Naive B cell (primary cell): Measurements from ENCODE around the gene NLN. TPM values are rescaled to one million over a fixed set of nuclear protein-coding genes. Genes with fewer than 3 reads are reported as not detected.
"Not testable (repeated sequence)": the region's sequence is repeated elsewhere in the genome, so short reads cannot be mapped to it uniquely, and the experiment has no call there.

Experiments used
- ATAC-seq, 2 donors: fragments of 150-1000 bp; cut with Tn5 transposase; 2 replicates each; pipeline ENCODE4 v1.10.0; 2021; ENCODE audit warnings: low read depth in 2 of 2, mild to moderate bottlenecking in 2 of 2, moderate library complexity in 2 of 2
- DNase-seq: peaks from one replicate; pipeline ENCODE4 v3.0.0; 2022
- H3K27ac Mint-ChIP-seq, 6 donors: one replicate each; pipeline ENCODE4 v1.8.0; 2020 to 2022; ENCODE audit warnings: mild to moderate bottlenecking in 6 of 6, mixed read lengths in 6 of 6, moderate library complexity in 5 of 6, inconsistent platforms in 2 of 6
- H3K27me3 Mint-ChIP-seq, 3 donors: one replicate each; pipeline ENCODE4 v1.8.0; 2021 to 2022; ENCODE audit warnings: mixed read lengths in 3 of 3, mild to moderate bottlenecking in 1 of 3
- H3K36me3 Mint-ChIP-seq, 2 donors: one replicate each; pipeline ENCODE4 v1.8.0; 2020 to 2022; ENCODE audit warnings: mixed read lengths in 2 of 2, inconsistent platforms in 1 of 2, mild to moderate bottlenecking in 1 of 2
- H3K4me1 Mint-ChIP-seq, 3 donors: one replicate each; pipeline ENCODE4 v1.8.0; 2020 to 2022; ENCODE audit warnings: mixed read lengths in 3 of 3, inconsistent platforms in 1 of 3, mild to moderate bottlenecking in 1 of 3, moderate library complexity in 1 of 3
- H3K4me3 Mint-ChIP-seq, 8 donors: one replicate each; pipeline ENCODE4 v1.8.0; 2020 to 2022; ENCODE audit warnings: mild to moderate bottlenecking in 8 of 8, mixed read lengths in 8 of 8, moderate library complexity in 8 of 8, inconsistent platforms in 2 of 8
- H3K9me3 Mint-ChIP-seq, 7 donors: one replicate each; pipeline ENCODE4 v1.8.0; 2020 to 2022; ENCODE audit warnings: mixed read lengths in 7 of 7, mild to moderate bottlenecking in 5 of 7, inconsistent platforms in 2 of 7, moderate library complexity in 1 of 7
- polyA plus RNA-seq, 6 donors: library from polyadenylated mRNA; unstranded; fragments of 300-500 nt; fragmentation: Illumina TruSeq; gene quantifications; one replicate each; pipeline ENCODE4 v1.2.3, GENCODE V29; 2021; ENCODE audit warnings: low read depth in 6 of 6

The NLN gene
- polyA plus RNA-seq = 1 to 10 TPM; 1.9 to 7.3 (median 4.1) TPM

DNA sequence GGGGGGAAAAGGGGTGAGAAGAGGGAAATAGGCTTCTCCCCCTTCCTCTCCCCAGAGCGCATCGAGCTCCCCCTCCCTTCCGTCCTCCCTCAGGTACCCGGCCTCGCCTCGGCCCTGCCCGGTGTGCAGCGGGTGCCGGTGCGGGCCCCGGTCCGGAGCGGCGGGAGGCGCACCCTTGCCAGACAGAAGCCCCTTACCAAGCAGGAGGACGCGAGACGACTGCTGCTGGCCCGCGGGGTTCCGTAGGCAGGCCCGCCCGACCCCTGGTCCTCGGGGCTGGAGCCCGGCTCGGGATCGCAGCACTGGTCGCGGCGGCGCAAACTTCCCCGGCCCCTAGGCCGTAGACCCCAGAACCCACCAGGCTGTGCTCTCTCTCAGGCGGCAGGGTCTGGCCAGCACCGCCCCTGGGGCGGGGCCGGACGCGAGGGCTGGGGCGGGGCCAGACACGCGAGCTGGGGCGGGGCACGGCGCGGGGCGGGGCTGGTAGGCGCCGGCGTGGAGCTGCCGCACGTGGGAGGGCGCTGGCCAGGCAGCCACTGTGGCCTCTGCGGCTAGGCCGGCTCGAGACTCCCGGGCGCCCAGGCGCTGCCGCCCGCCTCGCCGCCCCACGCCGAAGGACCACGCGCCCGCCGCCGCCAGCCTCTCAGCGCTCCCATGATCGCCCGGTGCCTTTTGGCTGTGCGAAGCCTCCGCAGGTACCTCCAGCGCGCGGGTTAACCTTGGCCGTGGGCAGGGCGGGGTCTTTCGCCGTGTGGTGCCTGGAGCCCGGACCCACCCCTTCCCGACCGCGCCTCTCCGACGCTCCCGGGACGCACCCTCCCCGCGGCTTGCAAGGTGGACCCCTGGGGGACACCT is at the start of gene NLN, which contains the start of gene SGTB:
Gene NLN (plus strand): TSS at position 486 of the 855 bp plus-strand sequence. CDS start 169 bp downstream, at position 655.
Gene SGTB (minus strand): TSS at position 390 of the 855 bp plus-strand sequence. CDS start 1,302 bp downstream, outside the sequence.
- H3K27ac Mint-ChIP-seq = peak within 1 kb of the TSS; percentile 29 to 93 (median 85)
- H3K27me3 Mint-ChIP-seq = no peaks in the 10 kb centered on the region
- H3K4me1 Mint-ChIP-seq = peaks cover 15 to 30% (median 15%) of the 10 kb centered on the region in 3 donors
- H3K9me3 Mint-ChIP-seq = peaks cover 0 to 1% (median 0%) of the 10 kb centered on the region in 7 donors
- peak; percentile 92 to 93 for ATAC-seq
- peak; percentile 81 for DNase-seq
- H3K4me3 Mint-ChIP-seq = peak within 1 kb of the TSS; percentile 86 to 99 (median 96)
- no peaks in the 10 kb centered on the region for H3K36me3 Mint-ChIP-seq

DNA sequence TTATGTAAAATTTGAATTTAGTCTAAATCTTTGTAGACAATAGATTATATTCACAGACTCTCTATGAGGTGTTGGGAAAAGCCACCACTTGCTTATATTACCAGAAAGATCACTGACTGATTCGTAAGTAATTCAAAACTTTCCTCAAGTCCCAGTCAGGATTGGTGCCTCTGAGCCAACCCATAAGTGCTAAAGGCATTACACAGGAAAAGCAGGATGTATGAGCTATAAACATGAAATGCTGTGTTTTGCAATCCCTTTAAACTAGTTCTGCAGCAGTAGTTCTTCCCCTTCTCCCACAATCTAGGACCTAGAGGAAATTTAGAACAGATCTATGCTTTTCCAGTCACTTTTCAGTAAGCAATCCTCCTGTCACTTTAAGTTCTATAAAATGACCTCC is 49.2 kb upstream of the NLN start:
- Mint-ChIP-seq H3K36me3 (peaks cover 25 to 28% of the 10 kb centered on the region in 2 donors), H3K4me1 (no peaks in the 10 kb centered on the region), H3K4me3 (no peak overlapping the region), H3K27ac (no peak overlapping the region), H3K27me3 (no peaks in the 10 kb centered on the region), H3K9me3 (no peaks in the 10 kb centered on the region)
- no peak for DNase-seq
- ATAC-seq = no peak

DNA sequence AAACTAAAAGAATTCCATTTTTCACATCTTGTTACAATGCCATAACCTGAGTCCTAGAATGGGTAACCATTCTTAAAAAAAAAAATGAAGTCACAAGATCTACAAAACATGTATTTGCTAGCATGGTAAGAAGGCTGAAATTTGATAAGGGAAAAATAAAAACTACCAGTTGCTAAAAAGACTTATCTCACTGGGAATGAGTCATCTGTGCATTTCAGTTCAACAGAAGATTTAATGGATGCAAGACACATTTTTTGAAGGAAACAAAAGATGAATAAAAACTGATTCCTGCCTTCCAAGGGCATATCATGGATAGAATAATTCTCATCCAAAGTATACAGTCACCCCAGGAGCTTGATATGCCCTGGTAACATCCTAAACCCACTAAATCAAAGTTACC is 47.3 kb upstream of the NLN start:
- Mint-ChIP-seq H3K36me3 (peaks cover 29 to 35% of the 10 kb centered on the region in 2 donors), H3K27ac (no peak overlapping the region), H3K4me3 (no peak overlapping the region), H3K4me1 (no peaks in the 10 kb centered on the region), H3K9me3 (no peaks in the 10 kb centered on the region), H3K27me3 (no peaks in the 10 kb centered on the region)
- no peak for DNase-seq
- no peak for ATAC-seq

DNA sequence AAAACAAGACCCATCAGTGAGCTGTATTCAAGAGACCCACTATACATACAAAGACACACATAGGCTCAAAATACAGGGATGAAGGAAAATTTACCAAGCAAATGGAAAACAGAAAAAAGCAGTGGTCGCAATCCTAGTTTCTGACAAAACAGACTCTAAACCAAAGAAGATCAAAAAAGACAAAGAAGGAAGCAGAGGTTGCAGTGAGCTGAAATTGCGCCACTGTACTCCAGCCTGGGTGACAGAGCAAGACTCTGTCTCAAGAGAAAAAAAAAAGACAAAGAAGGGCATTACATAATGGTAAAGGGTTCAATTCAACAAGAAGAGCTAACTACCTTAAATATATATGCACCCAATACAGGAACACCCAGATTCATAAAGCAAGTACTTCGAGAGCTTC is 45.9 kb upstream of the NLN start:
- H3K9me3 Mint-ChIP-seq, H3K4me3 Mint-ChIP-seq, H3K27me3 Mint-ChIP-seq, ATAC-seq, H3K27ac Mint-ChIP-seq, H3K4me1 Mint-ChIP-seq, DNase-seq: not testable (repeated sequence)
- peaks cover 37 to 44% of the 10 kb centered on the region in 2 donors for H3K36me3 Mint-ChIP-seq

DNA sequence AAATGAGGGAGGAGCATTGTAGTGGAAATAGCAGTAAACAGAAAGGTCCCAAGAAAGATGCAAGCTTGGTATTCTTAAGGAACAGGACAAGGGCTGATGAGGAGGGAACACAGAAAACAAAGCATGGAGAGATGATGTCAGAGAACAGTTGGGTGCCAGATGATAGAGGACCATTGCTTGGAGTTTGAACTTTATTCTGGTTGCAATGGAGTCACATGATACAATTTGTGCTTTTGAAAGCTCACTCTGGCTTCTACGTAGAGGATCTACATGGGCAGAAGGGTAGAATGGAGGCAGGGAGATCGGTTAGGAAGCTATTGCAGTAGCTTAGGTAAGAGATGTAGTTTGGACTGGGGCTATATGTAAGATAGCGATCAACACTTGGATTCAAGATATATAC is 39.9 kb upstream of the NLN start:
- ATAC-seq (no peak), DNase-seq (no peak)
- H3K4me1 Mint-ChIP-seq = peaks cover 0 to 5% (median 0%) of the 10 kb centered on the region in 3 donors
- peaks cover 45 to 54% of the 10 kb centered on the region in 2 donors for H3K36me3 Mint-ChIP-seq
- peak overlapping the region in 1 of 6 donors; percentile 0 for H3K27ac Mint-ChIP-seq
- peaks cover 0 to 4% (median 0%) of the 10 kb centered on the region in 7 donors for H3K9me3 Mint-ChIP-seq
- no peaks in the 10 kb centered on the region for H3K27me3 Mint-ChIP-seq
- H3K4me3 Mint-ChIP-seq = no peak overlapping the region

DNA sequence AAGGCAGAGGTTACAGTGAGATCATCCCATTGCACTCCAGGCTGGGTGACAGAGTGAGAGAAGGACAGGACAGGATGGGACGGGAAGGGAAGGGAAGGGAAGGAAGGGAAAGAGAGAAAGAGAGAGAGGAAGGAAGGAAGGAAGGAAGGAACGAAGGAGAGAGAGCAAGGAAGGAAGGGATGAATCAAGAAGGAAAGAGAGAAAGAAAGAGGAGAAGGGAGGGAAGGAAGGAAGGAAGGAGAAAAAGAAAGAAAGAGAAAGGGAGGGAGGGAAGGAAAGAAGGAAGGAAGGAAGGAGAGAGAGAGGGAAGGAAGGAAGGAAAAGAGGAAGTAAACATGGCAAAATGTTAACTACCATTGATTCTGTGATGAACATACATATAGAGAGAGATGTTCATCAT is 28.9 kb upstream of the NLN start:
- ATAC-seq (no peak), DNase-seq (no peak)
- H3K27me3 Mint-ChIP-seq = no peaks in the 10 kb centered on the region
- H3K9me3 Mint-ChIP-seq = no peaks in the 10 kb centered on the region
- peaks cover 2 to 11% (median 8%) of the 10 kb centered on the region in 3 donors for H3K4me1 Mint-ChIP-seq
- peaks cover 12 to 26% of the 10 kb centered on the region in 2 donors for H3K36me3 Mint-ChIP-seq
- H3K27ac Mint-ChIP-seq = no peak overlapping the region
- H3K4me3 Mint-ChIP-seq = no peak overlapping the region

DNA sequence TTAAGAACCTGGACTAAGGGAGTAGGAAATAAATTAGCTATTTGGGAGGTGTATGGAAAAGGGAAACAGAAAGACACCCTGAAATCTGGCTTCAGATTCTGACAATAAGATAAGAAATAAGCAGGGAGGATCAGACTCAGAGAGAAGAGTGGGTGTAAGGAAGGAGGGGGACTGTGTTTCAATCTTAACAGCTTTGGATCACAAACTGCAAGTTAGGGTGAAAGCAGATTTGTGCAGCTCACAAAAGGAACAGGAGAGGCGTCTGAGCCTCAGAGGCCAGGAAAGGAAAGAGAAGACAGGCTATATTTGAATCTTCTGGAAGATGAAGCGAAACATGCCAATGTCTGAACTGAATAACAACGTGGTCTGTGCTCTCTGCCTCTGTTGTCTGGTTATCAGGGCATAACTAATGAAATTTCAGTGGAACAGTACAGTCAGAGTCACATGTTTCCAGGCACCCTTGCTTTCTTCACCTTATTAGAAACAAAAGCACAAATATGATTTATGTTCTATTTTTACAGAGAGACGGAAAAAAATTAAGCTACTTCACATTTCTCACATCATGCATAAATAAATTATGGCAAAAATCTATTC is 26.7 kb upstream of the NLN start:
- DNase-seq = no peak

DNA sequence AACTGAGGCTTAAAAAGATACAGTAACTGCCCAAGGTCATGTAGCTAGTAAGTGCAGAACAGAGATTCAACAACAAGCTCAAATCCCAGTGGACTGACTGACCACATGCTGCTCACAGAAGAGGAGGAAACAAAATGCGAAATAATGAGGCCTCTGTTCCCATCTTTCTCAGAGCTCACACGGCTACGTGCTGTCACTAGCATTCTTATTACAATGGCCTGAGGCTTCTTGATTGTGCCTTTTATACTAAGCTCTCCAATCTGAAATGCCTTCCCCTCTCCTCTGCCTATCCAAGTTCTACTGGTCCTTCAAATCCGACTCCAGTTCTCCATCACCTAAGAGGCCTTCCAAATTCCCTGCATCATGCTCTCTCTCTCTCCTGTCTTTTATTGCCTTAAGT is 26.1 kb upstream of the NLN start:
- DNase-seq = no peak
- Mint-ChIP-seq H3K4me1 (peaks cover 8 to 24% (median 9%) of the 10 kb centered on the region in 3 donors), H3K27ac (no peak overlapping the region), H3K4me3 (no peak overlapping the region), H3K36me3 (peaks cover 19 to 22% of the 10 kb centered on the region in 2 donors), H3K27me3 (no peaks in the 10 kb centered on the region), H3K9me3 (no peaks in the 10 kb centered on the region)
- no peak for ATAC-seq

More for the DNA sequence above, 26.7 kb upstream of the NLN start:
- Mint-ChIP-seq H3K4me1 (peaks cover 8 to 24% (median 9%) of the 10 kb centered on the region in 3 donors), H3K9me3 (no peaks in the 10 kb centered on the region), H3K4me3 (no peak overlapping the region), H3K27me3 (no peaks in the 10 kb centered on the region), H3K36me3 (peaks cover 24 to 25% of the 10 kb centered on the region in 2 donors), H3K27ac (no peak overlapping the region)
- ATAC-seq = no peak

DNA sequence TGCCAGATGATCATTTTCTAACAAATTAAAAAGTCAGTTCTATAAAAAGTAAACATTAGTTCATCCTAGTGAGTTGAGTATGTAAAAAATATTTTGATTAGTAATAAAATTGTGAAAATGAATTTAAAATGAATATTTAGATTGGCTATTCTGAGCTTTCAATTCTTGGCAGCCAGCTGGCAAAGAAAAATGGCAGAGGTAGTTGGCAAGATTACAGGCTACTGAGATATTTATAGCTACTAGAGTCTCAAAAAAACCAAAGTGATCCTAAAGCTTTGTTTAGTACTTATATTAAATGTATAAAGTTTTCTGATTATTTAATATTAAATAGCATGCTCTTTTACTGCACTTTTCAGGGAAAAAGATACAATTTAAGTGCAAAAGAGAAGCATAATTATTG is 25.1 kb upstream of the NLN start:
- no peaks in the 10 kb centered on the region for H3K9me3 Mint-ChIP-seq
- DNase-seq = no peak
- no peak overlapping the region for H3K4me3 Mint-ChIP-seq
- no peak for ATAC-seq
- H3K4me1 Mint-ChIP-seq = peaks cover 8 to 24% (median 9%) of the 10 kb centered on the region in 3 donors
- H3K27me3 Mint-ChIP-seq = no peaks in the 10 kb centered on the region
- peaks cover 16 to 20% of the 10 kb centered on the region in 2 donors for H3K36me3 Mint-ChIP-seq
- no peak overlapping the region for H3K27ac Mint-ChIP-seq

DNA sequence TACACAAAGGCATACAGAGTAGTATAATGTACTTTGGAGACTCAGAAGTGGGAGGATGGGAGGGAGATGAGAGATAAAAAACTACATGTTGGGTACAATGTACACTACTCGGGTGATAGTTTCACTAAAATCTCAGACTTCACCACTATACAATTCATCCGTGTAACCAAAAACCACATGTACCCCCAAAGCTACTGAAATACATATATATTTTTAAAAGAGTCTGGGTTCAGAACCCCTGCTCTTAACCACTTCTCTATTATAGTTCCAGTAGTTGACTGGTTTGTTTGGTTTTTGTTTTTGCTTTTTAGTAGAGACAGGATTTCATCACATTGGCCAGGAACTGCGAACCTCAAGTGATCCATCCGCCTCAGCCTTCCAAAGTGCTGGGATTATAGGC is 22.7 kb upstream of the NLN start:
- Mint-ChIP-seq H3K4me3 (peak overlapping the region in 4 of 8 donors; percentile 16 to 63 (median 40)), H3K36me3 (peaks cover 8 to 15% of the 10 kb centered on the region in 2 donors), H3K27ac (peak overlapping the region in 1 of 6 donors; percentile 20), H3K27me3 (no peaks in the 10 kb centered on the region), H3K9me3 (no peaks in the 10 kb centered on the region), H3K4me1 (peaks cover 0 to 20% (median 9%) of the 10 kb centered on the region in 3 donors)
- ATAC-seq (peak in 1 of 2 donors; percentile 27), DNase-seq (peak; percentile 6)

DNA sequence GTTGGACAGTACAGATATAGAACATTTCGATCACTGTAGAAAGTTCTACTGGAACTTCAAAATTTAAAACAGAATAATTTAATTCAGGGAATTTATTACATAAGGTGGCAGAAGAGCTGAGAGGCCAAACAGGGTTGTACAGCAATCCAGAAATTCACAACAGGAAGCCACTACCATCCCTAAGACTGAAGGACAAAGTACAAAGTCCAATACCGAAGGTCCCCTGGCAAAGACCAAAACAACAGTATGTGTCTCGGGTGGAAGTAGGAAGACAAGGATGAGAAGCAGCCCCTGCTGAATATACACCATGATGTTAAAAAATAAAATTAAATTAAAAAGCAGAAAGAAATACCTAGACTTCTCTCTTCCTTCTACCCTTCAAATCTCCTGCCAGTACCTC is 20.0 kb upstream of the NLN start:
- Mint-ChIP-seq H3K9me3 (no peaks in the 10 kb centered on the region), H3K27ac (peak overlapping the region in 1 of 6 donors; percentile 11), H3K4me3 (no peak overlapping the region), H3K4me1 (peaks cover 0 to 20% (median 9%) of the 10 kb centered on the region in 3 donors), H3K36me3 (peaks cover 15% of the 10 kb centered on the region in 2 donors), H3K27me3 (no peaks in the 10 kb centered on the region)
- no peak for ATAC-seq
- DNase-seq = no peak

DNA sequence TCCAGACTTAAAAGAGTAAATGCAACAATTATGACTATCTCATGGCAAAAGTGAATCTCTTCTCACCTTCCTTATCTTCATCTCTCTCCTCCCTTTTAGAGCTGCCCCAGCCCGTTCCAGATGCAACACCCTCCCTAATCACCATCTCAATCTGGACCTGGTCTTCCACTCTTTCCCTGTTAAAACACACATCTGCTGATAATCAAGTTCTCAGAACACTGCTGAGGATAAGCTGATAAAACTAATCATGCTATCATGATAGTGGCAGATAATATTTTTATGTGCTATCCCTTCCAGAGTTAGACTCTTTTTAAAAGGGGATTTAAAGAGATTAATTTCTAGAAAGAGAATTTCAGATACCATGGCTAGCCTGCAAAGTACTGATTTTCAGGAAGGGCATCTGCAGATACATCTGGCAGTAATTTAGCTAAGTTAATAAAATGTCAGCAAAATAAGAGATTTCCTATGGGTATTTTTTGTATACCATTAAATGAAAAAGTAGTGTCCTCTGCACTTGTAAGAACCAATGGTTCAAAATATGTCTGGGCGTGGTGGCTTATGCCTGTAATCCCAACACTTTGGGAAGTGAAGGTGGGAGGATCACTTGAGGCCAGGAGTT is 17.3 kb upstream of the NLN start:
- no peak for DNase-seq
- Mint-ChIP-seq H3K4me3 (no peak overlapping the region), H3K27ac (peak overlapping the region in 1 of 6 donors; percentile 33), H3K4me1 (peaks cover 0 to 2% (median 0%) of the 10 kb centered on the region in 3 donors), H3K27me3 (no peaks in the 10 kb centered on the region), H3K9me3 (no peaks in the 10 kb centered on the region), H3K36me3 (peaks cover 7 to 8% of the 10 kb centered on the region in 2 donors)
- no peak for ATAC-seq

DNA sequence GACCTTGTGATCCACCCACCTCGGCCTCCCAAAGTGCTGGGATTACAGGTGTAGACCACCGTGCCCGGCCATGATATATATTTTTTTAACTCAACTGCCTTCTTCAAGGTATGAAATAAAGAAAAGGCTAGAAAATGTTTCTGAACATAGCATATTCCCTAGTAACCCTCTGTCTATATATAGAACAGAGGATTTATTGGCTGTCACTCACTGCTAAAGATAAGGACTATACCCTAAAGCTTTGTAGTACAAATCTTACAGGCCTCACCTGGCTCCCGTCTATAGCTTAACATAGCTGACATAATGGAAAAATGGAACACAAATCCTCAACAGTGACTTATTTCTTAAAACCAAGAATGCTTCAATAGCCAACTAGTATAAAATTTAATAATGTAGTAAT is 14.3 kb upstream of the NLN start:
- Mint-ChIP-seq H3K9me3 (no peaks in the 10 kb centered on the region), H3K36me3 (peaks cover 8 to 16% of the 10 kb centered on the region in 2 donors), H3K27me3 (no peaks in the 10 kb centered on the region), H3K4me1 (no peaks in the 10 kb centered on the region), H3K27ac (no peak overlapping the region), H3K4me3 (no peak overlapping the region)
- no peak for ATAC-seq
- DNase-seq = no peak
